Measurements from ENCODE around the gene DPP10.
"Not testable (repeated sequence)": the region's sequence is repeated elsewhere in the genome, so short reads cannot be mapped to it uniquely, and the experiment has no call there.

DPP10 gene

DNA sequence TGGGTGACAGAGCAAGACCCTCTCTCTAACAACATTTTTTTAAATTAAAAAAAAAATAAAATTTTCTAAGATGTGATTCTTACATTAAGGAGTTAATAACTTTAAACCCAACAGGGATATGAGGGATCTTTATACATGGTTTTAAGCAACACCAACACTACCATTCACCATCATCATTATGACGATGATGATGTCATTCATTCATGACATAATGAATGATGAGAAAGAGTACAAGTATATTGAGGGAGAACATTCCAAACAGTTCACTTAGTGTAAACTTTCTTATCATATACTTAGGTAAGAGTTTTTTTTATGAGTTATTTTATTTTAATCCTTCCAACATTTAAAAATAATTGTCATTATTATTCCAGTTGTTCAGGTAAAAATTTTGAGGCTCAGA, 863.3 kb downstream of the DPP10 start:
- DNase-seq: no peak

DNA sequence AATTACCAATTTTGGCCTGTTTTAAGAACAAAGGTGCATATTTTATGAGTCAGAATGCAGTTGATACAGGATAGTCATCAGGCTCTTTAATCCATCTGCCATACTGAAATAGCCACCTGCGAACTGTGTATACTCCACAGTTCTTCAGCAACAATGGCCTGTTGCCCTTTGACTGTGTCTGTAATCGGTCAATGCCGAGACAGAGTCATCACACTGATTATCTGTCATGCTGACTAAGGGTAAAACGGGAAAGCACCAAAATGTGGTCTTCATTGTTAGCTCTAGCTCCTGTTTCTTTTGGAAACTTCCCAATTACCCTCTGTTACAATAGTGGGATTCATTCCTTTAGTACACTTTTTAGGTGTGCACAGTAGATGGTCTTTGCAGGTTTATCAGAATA, 871.7 kb downstream of the DPP10 start:
- DNase-seq: no peak

DNA sequence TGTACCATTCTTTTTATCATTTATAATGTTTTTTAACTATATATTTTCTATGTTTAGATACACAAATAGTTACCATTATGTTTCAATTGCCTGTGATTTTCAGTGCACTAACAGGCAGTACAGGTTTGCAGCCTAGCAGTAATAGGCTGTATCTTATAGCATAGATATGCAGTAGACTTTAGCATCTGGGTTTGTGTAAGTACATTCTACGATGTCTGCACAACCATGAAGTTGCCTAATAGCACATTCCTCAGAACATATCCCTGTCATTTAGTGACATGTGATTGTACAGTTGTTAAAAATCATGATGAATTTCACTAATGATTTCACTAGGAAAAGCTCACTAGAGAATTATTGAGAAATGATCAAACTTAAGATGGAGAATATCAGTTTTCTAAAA, 884.6 kb downstream of the DPP10 start:
- no peak for DNase-seq

DNA sequence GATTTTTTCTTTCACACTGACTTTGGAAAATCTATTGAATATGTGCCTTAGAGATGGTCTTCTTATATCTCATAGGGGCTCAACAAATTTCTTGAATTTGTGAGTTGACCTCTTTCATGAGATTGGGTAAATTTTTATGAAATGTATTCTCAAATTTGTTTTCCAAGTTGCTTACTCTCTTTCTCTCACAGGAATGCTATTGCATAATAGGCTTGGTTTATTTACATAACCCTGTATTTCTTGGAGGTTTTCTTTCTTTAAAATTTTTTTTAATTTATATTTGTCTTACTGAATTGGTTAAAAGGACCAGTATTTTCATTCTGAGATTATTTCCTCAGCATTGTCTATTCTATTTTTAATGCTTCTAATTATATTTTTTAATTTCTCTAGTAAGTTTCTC, 917.1 kb downstream of the DPP10 start:
- no peak for DNase-seq

DNA sequence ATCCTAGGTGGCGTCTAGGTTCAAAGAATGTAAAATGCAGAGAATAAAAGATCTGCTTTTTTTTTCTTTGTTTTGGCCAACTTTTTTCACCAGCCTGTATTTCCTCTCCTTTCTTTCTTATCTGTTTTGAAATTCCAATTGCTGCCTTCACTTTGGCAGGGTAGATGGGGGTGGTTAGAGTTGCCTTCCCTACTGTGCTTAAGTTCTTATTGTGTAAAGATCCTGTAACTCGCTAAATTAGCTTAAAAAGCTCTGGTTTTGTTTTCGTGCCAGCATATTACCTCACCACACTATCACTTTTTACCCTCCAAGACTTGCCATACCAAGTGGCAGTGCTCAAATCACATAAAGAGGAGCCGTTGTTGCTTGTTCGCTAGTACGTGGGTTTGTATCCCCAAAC, 921.7 kb downstream of the DPP10 start:
- no peak for DNase-seq

DNA sequence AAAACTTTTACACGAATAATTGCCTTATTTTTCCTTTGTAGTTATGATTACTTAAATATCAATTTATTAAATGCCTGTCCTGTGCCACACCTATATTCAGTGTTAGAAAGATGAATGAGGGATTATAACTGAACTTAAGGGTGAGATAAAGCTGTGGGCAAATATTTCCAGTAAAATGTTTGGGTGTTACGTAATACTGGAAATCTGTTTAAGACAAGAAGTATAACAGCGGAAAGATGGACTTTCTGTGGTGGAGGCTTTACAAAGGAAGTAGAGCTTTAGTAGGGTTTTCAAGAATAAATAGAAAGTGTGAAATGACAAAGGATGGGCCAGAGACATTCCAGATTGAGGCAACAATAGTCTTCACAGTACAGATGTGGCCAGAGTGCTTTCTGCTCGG, 927.0 kb downstream of the DPP10 start:
- DNase-seq: no peak

DNA sequence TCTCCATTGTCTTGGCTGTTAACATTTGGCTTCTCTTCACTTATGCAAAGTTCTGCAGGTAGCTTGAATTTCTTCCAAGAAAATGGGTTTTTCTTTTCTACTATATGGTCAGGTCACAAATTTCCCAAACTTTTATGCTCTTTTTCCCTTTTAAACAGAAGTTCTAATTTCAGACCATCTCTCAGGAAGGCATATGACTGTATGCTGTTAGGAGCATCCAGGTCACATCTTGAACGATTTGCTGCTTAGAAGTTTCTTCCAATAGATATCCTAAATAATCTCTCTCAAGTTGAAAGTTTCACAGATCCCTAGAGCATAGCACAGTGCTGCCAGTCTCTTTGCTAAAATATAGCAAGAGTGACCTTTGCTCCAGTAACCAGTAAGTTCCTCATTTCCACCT, 932.5 kb downstream of the DPP10 start:
- DNase-seq: no peak

DNA sequence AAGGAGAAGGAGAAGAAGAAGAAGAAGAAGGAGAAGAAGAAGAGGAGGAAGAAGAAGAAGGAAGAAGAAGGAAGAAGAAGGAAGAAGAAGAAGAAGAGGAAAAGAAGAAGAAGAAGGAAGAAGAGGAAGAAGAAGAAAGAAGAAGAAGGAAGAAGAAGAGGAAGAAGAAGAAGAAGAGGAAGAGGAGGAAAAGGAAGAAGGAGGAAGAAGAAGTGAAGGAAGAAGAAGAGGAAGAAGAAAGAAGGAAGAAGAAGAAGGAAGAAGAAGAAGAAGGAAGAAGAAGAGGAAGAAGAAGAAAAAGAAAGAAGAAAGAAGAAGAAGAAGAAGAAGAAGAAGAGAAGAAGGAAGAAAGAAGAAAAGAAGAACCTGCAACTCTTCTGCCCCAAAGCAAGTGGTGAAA, 942.0 kb downstream of the DPP10 start:
- no peak for DNase-seq

DNA sequence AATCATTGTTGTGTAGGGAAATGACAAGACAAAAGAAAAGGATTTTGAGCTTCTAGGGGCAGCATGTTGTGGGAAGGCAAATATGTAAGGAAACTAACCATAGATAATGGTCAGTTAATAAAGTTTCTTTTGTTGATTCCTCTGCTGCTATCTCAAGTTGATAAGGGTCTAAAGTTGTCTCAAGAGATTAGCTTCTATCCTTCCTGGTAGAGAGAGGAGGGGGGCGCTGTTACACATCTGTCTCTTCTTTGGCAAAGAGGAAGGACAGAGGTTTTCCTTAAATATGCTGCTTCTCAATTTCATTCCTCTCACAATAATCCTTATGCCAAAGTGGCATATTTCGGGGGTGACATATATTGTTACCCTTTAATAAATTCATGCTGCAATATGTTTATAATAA, 944.0 kb downstream of the DPP10 start:
- no peak for DNase-seq

DNA sequence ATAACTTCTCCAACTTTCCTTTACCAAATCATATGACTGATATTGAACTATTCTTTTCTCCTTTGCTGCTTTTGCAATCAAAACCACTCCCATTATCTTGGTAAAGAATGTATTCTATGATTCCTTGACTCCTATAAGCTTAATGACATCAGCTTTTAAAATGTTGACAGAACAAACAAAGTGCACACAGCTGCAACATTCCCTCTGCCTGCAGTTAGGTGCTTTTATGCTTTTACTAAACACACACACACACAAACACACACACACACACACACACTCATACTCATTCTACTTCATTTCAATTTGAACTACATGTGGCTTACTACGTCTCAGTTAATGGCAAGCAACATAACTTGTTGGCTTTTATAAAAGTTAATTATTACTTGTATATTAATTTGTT, 946.6 kb downstream of the DPP10 start:
- no peak for DNase-seq

DNA sequence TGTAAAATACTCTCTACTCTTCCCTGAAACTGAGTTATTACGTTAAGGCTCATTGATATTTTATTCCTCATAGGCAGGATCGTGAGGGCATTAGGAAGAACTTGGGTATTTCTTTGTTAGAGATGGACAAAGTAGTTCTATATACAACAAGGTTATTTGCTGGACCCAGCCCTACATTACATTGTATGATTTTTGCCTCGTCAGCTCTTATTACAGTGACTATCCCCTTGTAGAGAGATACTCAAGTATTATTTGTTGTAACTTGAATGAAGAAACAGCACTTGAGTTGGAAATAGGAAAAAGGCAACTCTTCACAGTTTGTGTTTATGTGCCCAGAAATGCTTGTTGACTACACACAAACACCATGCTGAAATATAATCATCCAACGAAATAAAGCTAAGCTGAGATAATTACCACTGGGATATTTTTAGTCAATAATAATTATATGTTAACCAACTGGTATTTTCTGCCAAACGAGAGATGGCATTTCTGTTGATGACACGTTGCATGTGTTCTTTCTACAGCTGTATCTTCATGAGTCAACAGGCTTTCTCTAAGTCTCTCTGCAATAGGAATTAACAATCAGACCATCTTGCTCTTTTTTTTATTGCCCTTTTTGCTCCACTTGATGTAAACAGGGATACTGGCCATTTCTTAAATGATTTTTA, 947.6 kb downstream of the DPP10 start:
- no peak for DNase-seq

DNA sequence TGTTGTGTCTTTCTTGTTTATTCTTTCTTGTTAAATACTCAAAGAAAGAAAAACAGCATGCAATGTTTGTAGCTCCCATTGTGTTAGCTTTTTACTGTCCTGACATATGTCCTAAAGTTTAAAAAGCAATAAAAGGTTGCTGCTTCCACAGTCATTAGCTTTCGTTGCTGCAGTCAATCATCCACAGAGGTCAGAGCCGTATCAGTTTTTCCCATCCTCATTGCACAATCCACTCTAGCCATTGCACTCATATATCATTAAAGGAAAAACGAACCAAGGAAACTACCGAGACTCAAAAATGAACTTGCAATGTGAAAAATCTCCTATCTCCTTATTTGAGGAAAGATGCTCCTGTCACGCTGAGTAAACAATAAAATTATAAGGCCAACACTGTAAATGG, 954.1 kb downstream of the DPP10 start:
- no peak for DNase-seq

DNA sequence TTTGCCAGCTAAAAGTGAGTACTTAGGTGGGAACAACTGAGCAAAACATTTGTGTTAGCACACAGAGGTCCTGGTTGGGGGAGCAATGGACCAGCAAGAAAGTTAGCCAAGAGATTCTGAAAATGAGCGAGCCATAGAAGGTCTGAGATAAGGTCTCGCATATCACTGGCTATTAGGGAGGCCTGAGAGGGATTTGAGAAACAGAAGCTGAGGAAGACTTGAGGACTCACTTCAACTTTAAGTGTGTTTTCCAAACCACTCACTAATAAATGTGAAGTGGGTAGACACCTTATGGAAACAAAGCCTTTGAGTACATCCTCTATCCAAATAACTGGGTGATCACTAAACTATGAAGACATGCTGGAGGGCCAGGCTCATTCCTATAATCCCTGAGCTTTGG, 958.5 kb downstream of the DPP10 start:
- no peak for DNase-seq

DNA sequence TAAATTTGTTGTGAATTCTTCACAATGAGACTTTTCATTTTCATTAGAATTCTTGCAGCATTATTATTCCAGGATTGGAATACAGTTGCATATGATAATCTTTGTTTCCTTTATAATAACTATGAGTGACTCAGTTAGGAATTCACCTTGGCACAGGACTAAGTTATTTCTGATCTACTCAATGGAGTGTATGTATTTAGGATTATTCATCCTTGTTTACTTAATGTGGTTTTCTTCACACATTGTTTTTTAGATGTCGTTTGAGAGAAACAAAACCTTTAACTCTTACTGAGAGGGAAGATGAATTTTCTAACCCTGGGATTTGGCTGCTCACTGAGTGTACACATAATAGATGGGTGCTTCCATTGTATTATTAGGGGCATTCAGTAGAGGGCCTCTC, 970.1 kb downstream of the DPP10 start:
- DNase-seq: no peak

DNA sequence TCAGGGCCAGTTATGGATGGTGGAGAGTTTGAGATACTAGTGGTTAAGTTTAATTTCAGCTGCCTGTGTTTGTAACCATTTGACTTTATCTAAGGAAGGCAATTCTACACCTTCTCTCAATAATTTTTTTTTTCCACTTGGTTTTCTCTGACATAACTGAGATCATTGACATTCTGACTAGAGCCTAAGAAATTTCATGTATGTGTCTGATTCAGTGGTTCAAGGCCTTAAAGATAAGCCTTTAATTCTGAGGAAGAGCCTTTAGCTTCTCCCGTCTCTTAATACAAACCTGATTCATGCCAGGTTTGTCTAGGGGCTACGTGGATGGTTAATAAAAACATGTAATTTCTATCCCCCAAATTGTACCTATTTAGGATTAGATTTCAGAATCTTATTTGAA, 971.4 kb downstream of the DPP10 start:
- no peak for DNase-seq

DNA sequence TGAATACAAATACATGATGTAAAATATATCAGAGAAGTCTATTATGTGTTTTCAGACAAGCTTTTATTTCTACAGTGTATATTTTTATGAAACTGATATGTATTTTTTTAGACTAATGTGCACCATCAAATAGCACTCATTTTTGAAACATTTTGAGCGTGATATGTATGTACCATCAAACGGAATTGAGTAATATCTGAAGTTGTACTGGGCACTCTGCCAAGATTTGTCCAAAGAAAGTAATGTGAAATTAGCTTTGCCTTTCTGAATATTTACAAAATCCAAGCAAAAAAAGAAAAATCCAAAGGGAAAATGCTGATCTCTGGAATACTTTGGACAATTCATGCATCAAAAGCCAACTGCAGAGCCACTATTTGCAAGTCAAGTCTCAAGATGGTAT, 972.0 kb downstream of the DPP10 start:
- no peak for DNase-seq

DNA sequence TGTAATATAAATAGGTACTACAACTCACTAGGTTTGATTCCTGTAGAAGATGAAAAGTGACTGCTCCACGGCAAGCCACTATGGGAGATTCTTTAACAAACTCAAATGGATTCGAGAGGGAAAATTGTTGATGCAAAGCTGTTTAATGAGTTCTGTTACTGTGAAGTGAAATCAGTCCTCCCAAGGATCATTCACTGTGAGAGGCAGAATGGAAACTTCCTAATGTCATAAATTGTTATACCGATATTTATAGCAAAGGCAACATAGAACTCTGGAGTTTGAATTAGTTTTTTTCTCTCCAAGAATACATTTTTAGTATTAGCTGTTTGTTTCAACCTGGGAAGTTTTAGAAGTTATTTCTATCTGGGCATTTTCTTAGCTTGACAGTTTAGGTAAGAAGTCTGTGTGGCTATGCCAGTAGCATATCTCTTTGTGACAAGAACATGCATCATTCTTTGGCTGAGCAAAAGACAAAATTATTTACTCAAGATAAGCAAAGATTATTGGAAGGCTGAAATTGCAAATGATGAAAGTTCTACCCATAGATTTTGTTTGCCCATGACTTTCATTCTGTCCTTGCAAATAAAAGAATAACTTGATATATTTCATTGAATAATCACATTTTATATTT, 979.7 kb downstream of the DPP10 start:
- no peak for DNase-seq

DNA sequence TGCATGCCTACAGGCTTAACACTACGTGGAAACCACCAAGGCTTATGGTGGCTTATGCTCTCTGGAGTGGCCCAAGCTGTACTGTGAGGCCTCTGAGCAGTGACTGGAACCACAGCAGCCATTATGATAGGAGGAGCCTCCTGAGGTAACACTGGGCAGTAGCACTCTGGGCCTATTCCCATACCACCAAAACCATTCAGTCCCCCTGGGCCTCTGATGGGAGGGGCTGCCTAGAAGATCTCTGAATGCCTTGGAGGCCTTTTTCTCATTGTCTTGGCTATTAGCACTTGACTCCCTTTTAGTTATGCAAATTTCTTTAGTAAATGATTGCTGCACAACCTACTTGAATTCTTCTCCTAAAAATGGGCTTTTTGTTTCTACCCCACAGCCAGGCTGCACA, 985.0 kb downstream of the DPP10 start:
- no peak for DNase-seq

DNA sequence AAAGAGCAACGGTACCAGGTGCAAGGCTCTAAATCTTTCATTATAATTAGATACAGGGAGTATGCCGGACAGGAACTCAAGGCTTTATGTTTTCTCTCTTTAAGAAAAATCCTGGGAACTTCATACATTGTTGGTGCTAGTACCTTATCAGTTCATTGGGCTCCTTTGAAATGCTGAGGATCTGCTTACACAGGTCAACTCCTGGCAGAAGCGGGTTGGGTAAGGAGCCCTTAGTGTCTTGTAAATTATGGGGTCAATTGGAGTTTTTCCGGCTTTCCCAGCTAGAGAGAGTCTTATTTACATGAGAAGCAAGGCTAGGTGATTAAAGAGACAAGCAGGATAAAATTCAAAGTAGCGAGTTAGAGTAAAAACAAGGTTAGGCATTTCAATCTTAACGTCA, 998.3 kb downstream of the DPP10 start:
- not testable (repeated sequence) for DNase-seq

DNA sequence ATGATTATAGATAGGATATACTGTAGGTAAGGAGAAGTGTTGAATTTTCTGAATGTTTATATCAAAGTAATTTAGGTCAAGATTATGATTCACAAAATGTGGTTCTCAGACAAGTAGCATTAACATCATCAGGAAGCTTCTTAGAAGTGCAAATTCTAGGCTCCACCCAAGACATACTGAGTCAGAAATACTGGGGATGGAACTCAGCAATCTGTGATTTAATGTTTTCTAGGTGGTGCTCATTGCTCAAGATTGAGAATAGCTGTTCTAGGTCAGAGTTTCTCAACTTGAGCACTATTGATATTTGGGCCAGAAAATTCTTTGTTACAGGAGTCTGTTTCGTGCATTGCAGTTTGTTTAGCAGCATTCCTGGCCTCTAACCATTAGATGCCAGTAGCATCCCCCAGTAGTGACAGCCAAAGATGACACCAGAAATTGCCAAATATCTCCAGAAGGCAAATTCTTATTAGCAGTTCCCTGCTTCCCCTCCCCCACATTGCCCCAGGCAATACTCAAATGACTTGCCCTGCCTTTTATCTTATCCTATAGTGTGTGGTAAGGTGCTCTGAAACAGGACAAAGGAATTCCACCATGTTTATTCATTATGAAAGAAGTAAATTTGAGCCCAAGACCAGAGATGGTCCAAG, 1001.2 kb downstream of the DPP10 start:
- DNase-seq: no peak

DNA sequence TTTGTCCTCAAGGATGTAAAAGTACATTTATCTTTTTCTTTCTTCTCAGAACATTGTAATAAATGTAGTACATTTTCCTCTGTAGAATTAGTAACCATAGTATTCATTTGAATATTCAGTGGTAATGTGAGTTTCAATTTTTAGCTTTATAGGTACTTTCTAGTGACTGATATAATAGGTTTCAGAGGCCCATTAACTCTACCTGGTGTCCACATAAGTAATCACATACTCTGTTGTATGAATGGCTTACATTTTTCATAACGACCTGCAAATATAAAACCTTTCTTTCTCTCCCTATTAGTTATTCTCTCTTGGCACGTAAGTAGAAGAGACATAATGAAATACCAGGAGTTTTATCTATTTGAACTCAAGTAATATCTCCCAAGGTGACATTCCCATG, 1017.6 kb downstream of the DPP10 start:
- DNase-seq: no peak

DNA sequence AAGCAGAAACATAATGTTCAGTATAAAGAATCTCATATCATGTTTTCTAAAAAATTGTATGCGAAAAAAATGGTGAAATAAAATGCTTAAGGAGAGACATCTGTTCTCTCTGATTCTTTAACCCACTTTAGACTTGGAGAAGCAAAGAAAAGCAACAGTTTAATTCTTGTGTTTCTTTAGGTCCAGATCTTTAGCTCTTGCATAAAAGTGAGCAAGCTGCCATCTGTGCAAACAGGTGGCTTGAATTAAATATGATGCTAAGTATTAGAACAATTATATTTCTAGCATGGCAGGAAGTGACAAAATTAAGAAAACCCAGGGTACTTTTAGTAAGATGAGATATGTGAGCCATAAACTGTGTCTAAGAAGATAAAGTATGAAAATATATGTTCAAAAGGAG, 1038.3 kb downstream of the DPP10 start:
- no peak for DNase-seq

DNA sequence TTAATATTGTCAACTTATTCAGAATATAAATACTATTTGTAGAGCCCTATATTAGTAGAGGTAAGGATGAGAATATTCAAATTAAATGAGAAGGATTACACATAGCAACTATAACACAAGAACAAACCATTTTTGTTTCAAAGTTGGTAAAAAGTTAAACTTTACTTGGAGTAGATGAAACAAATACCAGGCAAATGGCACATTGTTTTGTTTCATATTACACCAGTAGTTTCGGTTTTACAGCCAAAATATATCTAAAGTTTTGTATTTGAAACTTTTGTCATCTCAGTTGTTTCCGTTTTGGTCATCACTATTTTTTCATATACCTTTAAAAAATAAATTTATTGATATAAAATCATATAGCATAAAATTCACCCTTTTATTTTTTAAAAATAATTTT, 1039.4 kb downstream of the DPP10 start:
- no peak for DNase-seq

DNA sequence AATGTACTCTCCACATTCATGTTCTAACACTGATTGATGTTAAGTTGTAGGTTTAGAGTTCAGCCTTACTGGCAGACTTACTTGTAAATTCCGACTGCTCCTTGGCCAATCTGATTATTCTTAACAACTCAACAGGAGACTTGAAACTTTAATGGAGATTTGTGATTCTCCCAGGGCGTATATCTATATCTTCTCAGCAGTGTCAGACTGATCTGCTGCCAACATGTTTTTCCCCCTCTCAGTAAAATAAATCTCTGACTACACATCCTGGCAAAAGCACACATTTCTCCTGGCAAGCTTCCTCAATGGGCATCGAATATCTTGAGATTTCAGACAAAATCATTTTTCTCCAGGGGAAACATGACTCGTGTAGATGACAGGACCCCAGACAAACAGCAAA, 1041.2 kb downstream of the DPP10 start:
- no peak for DNase-seq

DNA sequence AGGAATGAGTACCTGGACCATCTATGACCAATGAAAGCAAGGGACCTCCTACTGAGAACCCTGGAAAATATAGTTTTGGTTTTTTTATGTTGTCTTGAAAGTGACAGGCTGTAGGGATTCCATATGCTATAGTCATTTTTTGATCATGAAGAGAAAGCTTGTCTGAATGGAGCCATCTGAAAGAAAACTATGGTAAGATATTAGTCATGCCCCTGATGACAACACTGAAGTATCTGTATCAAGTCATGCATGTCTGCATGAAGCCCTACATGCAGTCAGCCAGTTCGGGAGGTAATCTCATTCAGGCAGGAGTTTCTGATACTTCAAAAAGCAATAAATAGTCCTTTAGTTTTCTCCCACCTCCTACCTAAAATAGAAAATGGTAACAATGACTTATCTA, 1042.0 kb downstream of the DPP10 start:
- DNase-seq: no peak

All from activated CD4-positive, alpha-beta T cell treated with anti-CD3 and anti-CD28 coated beads, Interleukin-2, amount 50 U/mL, for 16 hours (primary cell).